ENCODE measurements around the gene SKIDA1.

Gene SKIDA1

GRCh38 chr10:21479570-21480315, 45.7 kb downstream of the SKIDA1 start:
- no peak for DNase-seq

- DNase-seq = no peak
Measured at GRCh38 chr10:21475393-21475792, 50.1 kb downstream of the SKIDA1 start.

- DNase-seq = no peak
Measured at GRCh38 chr10:21473541-21473940, 51.9 kb downstream of the SKIDA1 start.

- DNase-seq = no peak
Measured at GRCh38 chr10:21473135-21473534, 52.3 kb downstream of the SKIDA1 start.

GRCh38 chr10:21468086-21468485, 57.4 kb downstream of the SKIDA1 start:
- DNase-seq = no peak

- no peak for DNase-seq
Measured at GRCh38 chr10:21467633-21468032, 57.8 kb downstream of the SKIDA1 start.

GRCh38 chr10:21464134-21464533, 61.3 kb downstream of the SKIDA1 start:
- DNase-seq = no peak
